A549 (cell line): Measurements from ENCODE around the gene MARCHF11. TPM values are rescaled to one million over a fixed set of nuclear protein-coding genes. Genes with fewer than 3 reads are reported as not detected.

Source experiments
- ATAC-seq, 2 experiments: fragments of 200-7000 bp in 1 of 2; fragments of >200 bp in 1 of 2; cut with Nextera tagmentation in 1 of 2; cut with Tn5 transposase in 1 of 2; 3 replicates each; pipeline versions ENCODE4 v1.8.0 to v1.9.1; 2018 to 2020; ENCODE audit warnings: mild to moderate bottlenecking in 1 of 2, moderate library complexity in 1 of 2
- CTCF ChIA-PET: fragments of 300-600 bp; sonication (Branson Sonifier 250); formaldehyde crosslinking; extraction: SDS; loops from one replicate; lab custom pipeline; 2021; ENCODE audit warnings: antibody characterized with exemption, inconsistent platforms; lab: Yijun Ruan, JAX
- POLR2A ChIA-PET: fragments of 350-600 bp; formaldehyde crosslinking; extraction: SDS; loops from one replicate; lab custom pipeline; 2021; ENCODE audit warnings: antibody characterized with exemption, inconsistent platforms; lab: Yijun Ruan, JAX
- DNase-seq, 2 experiments: peaks; one replicate each; pipeline versions ENCODE4 v3.0.0 to v3.0.0-alpha.2; 2011 to 2016; ENCODE audit warnings: low read depth in 1 of 2, low spot score in 1 of 2
- FAIRE-seq: peaks from 2 replicates; lab custom pipeline; 2011; peaks lifted over from hg19 to GRCh38; lab: Jason Lieb, UNC
- H3K27ac ChIP-seq, 2 experiments: fragments of >200 bp; sonication (Bioruptor Twin); formaldehyde crosslinking; 3 replicates each; pipeline ENCODE4 v1.5.1; 2016 to 2017
- H3K4me1 ChIP-seq: fragments of >200 bp; sonication (Bioruptor Twin); formaldehyde crosslinking; 3 replicates; pipeline ENCODE4 v1.6.1; 2016
- H3K4me2 ChIP-seq: fragments of >200 bp; sonication (Bioruptor Twin); formaldehyde crosslinking; 3 replicates; pipeline ENCODE4 v1.6.1; 2016
- H3K4me3 ChIP-seq: fragments of >200 bp; sonication (Bioruptor Twin); formaldehyde crosslinking; 3 replicates; pipeline ENCODE4 v1.5.1; 2016
- H3K9me3 ChIP-seq: fragments of >200 bp; sonication (Bioruptor Twin); formaldehyde crosslinking; 3 replicates; pipeline ENCODE4 v1.6.1; 2016
- BCL3 ChIP-seq: fragments of >200 bp; sonication (Bioruptor Twin); formaldehyde crosslinking; IDR thresholded peaks from 3 replicates; pipeline ENCODE4 v1.6.1; 2016
- CEBPB ChIP-seq, 2 experiments: fragments of >200 bp in 1 of 2; sonication (Bioruptor Twin) in 1 of 2; formaldehyde crosslinking in 1 of 2; IDR thresholded peaks; 2 replicates each; pipeline ENCODE4 v1.6.1; 2012 to 2016
- EP300 ChIP-seq, 2 experiments: fragments of >200 bp; sonication (Bioruptor Twin); formaldehyde crosslinking; IDR thresholded peaks; 2 replicates in 1 of 2; 3 replicates in 1 of 2; pipeline ENCODE4 v1.6.1; 2016 to 2017
- FOSB ChIP-seq: fragments of 250-450 bp; sonication (Bioruptor Pico); IDR thresholded peaks from 2 replicates; pipeline ENCODE4 v1.5.0; 2020; ENCODE audit warnings: mild to moderate bottlenecking, moderate library complexity
- FOXS1 ChIP-seq: fragments of 250-450 bp; sonication (Bioruptor Pico); IDR thresholded peaks from 2 replicates; pipeline ENCODE4 v1.5.0; 2020; ENCODE audit warnings: mild to moderate bottlenecking, moderate library complexity
- GATA3 ChIP-seq: IDR thresholded peaks from 2 replicates; pipeline ENCODE4 v1.6.1; 2012; ENCODE audit warnings: borderline replicate concordance
- HDAC2 ChIP-seq: fragments of 200-600 bp; sonication (generic); IDR thresholded peaks from 2 replicates; pipeline ENCODE4 v1.6.1; 2016
- HMGXB4 ChIP-seq: fragments of 250-450 bp; sonication (Bioruptor Pico); IDR thresholded peaks from 2 replicates; pipeline ENCODE4 v1.5.0; 2021; ENCODE audit warnings: mild to moderate bottlenecking, moderate library complexity, borderline replicate concordance
- HOXB13 ChIP-seq: fragments of 250-450 bp; sonication (Bioruptor Pico); IDR thresholded peaks from 2 replicates; pipeline ENCODE4 v1.5.0; 2020; ENCODE audit warnings: low read depth, mild to moderate bottlenecking, moderate library complexity
- HOXB5 ChIP-seq: fragments of 250-450 bp; sonication (Bioruptor Pico); IDR thresholded peaks from 2 replicates; pipeline ENCODE4 v1.5.0; 2020; ENCODE audit warnings: mild to moderate bottlenecking, moderate library complexity
- JUN ChIP-seq, 2 experiments: fragments of >200 bp; sonication (Bioruptor Twin); formaldehyde crosslinking; IDR thresholded peaks; 2 replicates in 1 of 2; 3 replicates in 1 of 2; pipeline ENCODE4 v1.6.1; 2016 to 2017
- JUNB ChIP-seq: fragments of >200 bp; sonication (Bioruptor Twin); formaldehyde crosslinking; IDR thresholded peaks from 2 replicates; pipeline ENCODE4 v1.6.1; 2016
- MAX ChIP-seq: IDR thresholded peaks from 2 replicates; pipeline ENCODE4 v1.6.1; 2012
- NPAS2 ChIP-seq: fragments of 250-450 bp; sonication (Bioruptor Pico); IDR thresholded peaks from 2 replicates; pipeline ENCODE4 v1.8.0; 2022; ENCODE audit warnings: mild to moderate bottlenecking, moderate library complexity, borderline replicate concordance
- NR3C1 ChIP-seq: fragments of >200 bp; sonication (Bioruptor Twin); formaldehyde crosslinking; IDR thresholded peaks from 3 replicates; pipeline ENCODE4 v1.6.1; 2017
- POLR2A ChIP-seq: IDR thresholded peaks from 2 replicates; pipeline ENCODE4 v1.6.1; 2012; ENCODE audit warnings: mild to moderate bottlenecking, low read length
- POLR2AphosphoS2 ChIP-seq: conservative IDR thresholded peaks from 2 replicates; pipeline ENCODE4 v1.6.1; 2012; ENCODE audit warnings: low read length, improper control_type of control experiment, inconsistent platforms
- RFX5 ChIP-seq: fragments of 450-650 bp; IDR thresholded peaks from 2 replicates; pipeline ENCODE4 v1.7.1; 2014; ENCODE audit warnings: antibody characterized with exemption, mild to moderate bottlenecking, moderate library complexity
- RNF2 ChIP-seq: fragments of 200-600 bp; sonication (generic); IDR thresholded peaks from 2 replicates; pipeline ENCODE4 v1.6.1; 2016; ENCODE audit warnings: low read depth, mild to moderate bottlenecking, antibody characterized with exemption, moderate library complexity, borderline replicate concordance
- SREBF2 ChIP-seq: fragments of 450-650 bp; IDR thresholded peaks from 2 replicates; pipeline ENCODE4 v1.6.1; 2014; ENCODE audit warnings: mild to moderate bottlenecking, moderate library complexity
- ZFP36 ChIP-seq: fragments of 450-650 bp; IDR thresholded peaks from 2 replicates; pipeline ENCODE4 v1.6.1; 2014; ENCODE audit warnings: borderline replicate concordance; ENCODE audit not compliant: partially characterized antibody
- ZNF302 ChIP-seq: fragments of 250-450 bp; sonication (Bioruptor Pico); IDR thresholded peaks from 2 replicates; pipeline ENCODE4 v1.9.0; 2021; ENCODE audit warnings: inconsistent platforms, mild to moderate bottlenecking, moderate library complexity
- WGBS: methylation state at CpG from one replicate; pipeline ENCODE4 v1.1.6; 2017; ENCODE audit errors: missing lambda C conversion rate; 5-methylcytosine and 5-hydroxymethylcytosine counted together
- polyA plus RNA-seq, 4 experiments: library from polyadenylated mRNA; depleted of rRNA in 3 of 4; stranded (reverse); fragments of >200 nt; fragmentation: RNase III in 1 of 4; extraction: RNeasy Plus Mini Kit Qiagen cat#74134 plus additional on column Dnase treatment in 1 of 4; gene quantifications; 2 replicates in 3 of 4; 3 replicates in 1 of 4; pipeline ENCODE4 v1.2.3, GENCODE V29; 2011 to 2017

MARCHF11 gene
- polyA plus RNA-seq, 2 of the 4 experiments (the other 2 are of a cell fraction), result not detected

- Histone ChIP-seq H3K9me3 (no peaks in the 10 kb centered on the region), H3K4me1 (no peaks in the 10 kb centered on the region), H3K27ac (no peak overlapping the region), H3K4me3 (no peak overlapping the region), H3K4me2 (no peak overlapping the region)
- CTCF ChIA-PET, result no interaction called here
- TF ChIP-seq NPAS2 (CRISPR knock-in tag), result no peak
- TF ChIP-seq JUNB, result no peak
- TF ChIP-seq ZNF302 (CRISPR knock-in tag), result no peak
- TF ChIP-seq HDAC2, result no peak
- no peak for TF ChIP-seq GATA3
- no peak for TF ChIP-seq CEBPB (IDR thresholded peaks at IDR 0.05)
- TF ChIP-seq HOXB5 (CRISPR knock-in tag), result no peak
- TF ChIP-seq NR3C1, result no peak
- no peak for TF ChIP-seq POLR2A
- POLR2A ChIA-PET, result interaction anchor here (0.6 kb wide), 1 partner anchor 181 kb away, joined by 3 read pairs; no protein-coding TSS in a partner anchor
- WGBS, result 33% methylated on average over 8 of the region's 8 CpGs
- ATAC-seq (no peak), FAIRE-seq (no peak), DNase-seq (no peak)
Measured at GRCh38 chr5:16034319-16035001, 145.1 kb downstream of the MARCHF11 start.

GRCh38 chr5:16033187-16033925, 146.2 kb downstream of the MARCHF11 start:
- POLR2A ChIA-PET, result no interaction called here
- DNase-seq, result no peak
- H3K4me3 ChIP-seq, result no peak overlapping the region
- no peak for ATAC-seq
- no peak overlapping the region for H3K27ac ChIP-seq
- TF ChIP-seq EP300 (IDR thresholded peaks at IDR 0.05) (no peak), NR3C1 (no peak), RNF2 (no peak), CEBPB (IDR thresholded peaks at IDR 0.05) (no peak), RFX5 (no peak), FOXS1 (no peak), FOSB (no peak), POLR2AphosphoS2 (no peak), BCL3 (no peak), HMGXB4 (no peak), ZFP36 (no peak), MAX (no peak), SREBF2 (no peak)
- CTCF ChIA-PET, result no interaction called here
- no peaks in the 10 kb centered on the region for H3K4me1 ChIP-seq
- no peaks in the 10 kb centered on the region for H3K9me3 ChIP-seq
- H3K4me2 ChIP-seq, result no peak overlapping the region
- 50% methylated on average over 4 of the region's 4 CpGs for WGBS
- no peak for FAIRE-seq

- DNase-seq, result no peak
- no peak overlapping the region for H3K27ac ChIP-seq
- no peaks in the 10 kb centered on the region for H3K4me1 ChIP-seq
- H3K4me2 ChIP-seq, result no peak overlapping the region
- ATAC-seq, result no peak
- H3K4me3 ChIP-seq, result no peak overlapping the region
- FAIRE-seq, result no peak
- ChIA-PET CTCF (no interaction called here), POLR2A (no interaction called here)
- no peaks in the 10 kb centered on the region for H3K9me3 ChIP-seq
- WGBS, result 8% methylated on average over 3 of the region's 3 CpGs
- TF ChIP-seq JUN (IDR thresholded peaks at IDR 0.05) (no peak), HOXB13 (CRISPR knock-in tag) (no peak), EP300 (IDR thresholded peaks at IDR 0.05) (no peak), HMGXB4 (no peak), HOXB5 (CRISPR knock-in tag) (no peak)
- TF ChIP-seq, all 56 proteins: peak for 0
Measured at GRCh38 chr5:16028708-16029107, 150.9 kb downstream of the MARCHF11 start.
